GM12873 (cell line): Measurements from ENCODE around the gene LMAN2L.

Experiments
- CTCF ChIP-seq: IDR thresholded peaks from 2 replicates; pipeline ENCODE4 v1.5.1; 2012; ENCODE audit warnings: low read depth, mild to moderate bottlenecking, moderate library complexity, low read length, control low read depth; ENCODE audit not compliant: insufficient read depth; ENCODE audit errors: missing control alignments

The LMAN2L gene, protein sequence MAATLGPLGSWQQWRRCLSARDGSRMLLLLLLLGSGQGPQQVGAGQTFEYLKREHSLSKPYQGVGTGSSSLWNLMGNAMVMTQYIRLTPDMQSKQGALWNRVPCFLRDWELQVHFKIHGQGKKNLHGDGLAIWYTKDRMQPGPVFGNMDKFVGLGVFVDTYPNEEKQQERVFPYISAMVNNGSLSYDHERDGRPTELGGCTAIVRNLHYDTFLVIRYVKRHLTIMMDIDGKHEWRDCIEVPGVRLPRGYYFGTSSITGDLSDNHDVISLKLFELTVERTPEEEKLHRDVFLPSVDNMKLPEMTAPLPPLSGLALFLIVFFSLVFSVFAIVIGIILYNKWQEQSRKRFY

DNA sequence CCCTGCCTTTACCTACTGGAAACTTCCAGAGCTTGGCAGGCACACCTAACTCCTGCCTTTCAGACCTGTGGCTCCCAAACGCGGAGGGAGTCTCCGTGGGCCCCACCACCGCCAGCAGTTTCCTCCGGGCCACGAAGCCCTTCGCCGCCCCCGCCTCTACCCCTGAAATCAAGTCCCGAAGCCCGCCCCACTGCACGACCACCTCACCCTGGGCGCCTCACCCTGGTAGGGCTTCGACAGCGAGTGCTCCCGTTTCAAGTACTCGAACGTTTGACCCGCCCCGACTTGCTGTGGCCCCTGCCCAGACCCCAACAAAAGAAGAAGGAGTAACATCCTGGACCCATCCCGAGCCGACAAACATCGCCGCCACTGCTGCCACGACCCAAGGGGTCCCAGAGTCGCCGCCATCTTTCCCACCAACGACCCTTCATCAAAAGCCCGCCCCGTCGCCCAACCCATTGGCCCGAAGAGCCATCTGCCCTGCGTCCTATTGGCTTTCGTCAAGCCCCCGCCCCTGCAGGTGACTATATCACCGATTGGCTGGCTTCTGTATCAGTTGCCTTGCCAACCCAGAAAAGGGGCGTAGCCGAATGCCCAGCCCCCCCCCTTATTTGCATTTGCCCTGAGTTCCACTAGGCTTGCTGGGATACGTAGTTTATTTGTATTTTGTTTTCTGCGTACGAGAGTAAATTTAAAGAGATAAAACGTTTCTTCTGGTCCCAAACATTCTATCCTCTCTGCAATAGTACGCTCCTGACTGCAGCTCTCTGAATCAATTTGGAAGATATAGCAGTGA, at the start of gene LMAN2L:
Gene LMAN2L (minus strand): TSS at position 432 of the 796 bp plus-strand sequence. CDS start 24 bp downstream, at position 408.
- no peak for TF ChIP-seq CTCF

DNA sequence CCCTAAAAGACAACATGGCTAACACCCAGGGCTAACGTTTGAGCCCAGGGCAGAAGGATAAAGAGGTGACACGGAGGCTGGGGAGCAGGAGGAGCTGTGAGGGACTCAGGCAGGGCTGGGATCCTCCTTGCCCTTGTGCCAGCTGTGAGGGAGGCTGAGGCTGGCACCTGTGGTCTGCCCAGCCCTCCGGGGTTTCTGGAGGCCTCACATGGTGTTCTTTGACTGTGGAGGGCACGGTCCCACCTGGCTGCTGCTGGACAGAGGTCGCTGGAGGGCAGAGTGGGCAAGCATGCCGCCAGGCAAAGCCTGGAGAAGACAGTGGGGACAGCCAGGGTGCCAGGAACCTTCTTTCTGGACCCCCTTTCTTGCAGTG, 49.4 kb upstream of the LMAN2L start:
- no peak for TF ChIP-seq CTCF

GRCh38 chr2:96788442-96789244, 48.8 kb upstream of the LMAN2L start:
- TF ChIP-seq CTCF = no peak

DNA sequence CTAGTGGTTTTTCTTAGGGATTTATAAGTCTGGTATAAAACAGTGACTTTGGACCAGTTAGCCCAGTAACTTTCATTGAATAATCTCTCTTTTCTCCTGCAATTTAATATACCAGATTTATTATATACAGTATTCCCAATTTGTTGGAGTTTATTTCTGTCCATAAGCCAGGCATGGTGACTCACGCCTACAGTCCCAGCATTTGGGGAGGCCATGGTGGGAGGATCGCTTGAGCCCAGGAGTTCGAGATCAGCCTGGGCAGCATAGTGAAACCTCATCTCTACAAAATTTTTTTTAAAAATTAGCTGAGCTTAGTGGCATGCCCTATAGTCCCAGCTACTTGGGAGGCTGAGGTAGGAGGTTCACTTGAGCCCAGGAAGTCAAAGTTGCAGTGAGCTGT, 47.5 kb upstream of the LMAN2L start:
- no peak for TF ChIP-seq CTCF

- no peak for TF ChIP-seq CTCF
Observed at GRCh38 chr2:96783388-96783787, 43.5 kb upstream of the LMAN2L start.

DNA sequence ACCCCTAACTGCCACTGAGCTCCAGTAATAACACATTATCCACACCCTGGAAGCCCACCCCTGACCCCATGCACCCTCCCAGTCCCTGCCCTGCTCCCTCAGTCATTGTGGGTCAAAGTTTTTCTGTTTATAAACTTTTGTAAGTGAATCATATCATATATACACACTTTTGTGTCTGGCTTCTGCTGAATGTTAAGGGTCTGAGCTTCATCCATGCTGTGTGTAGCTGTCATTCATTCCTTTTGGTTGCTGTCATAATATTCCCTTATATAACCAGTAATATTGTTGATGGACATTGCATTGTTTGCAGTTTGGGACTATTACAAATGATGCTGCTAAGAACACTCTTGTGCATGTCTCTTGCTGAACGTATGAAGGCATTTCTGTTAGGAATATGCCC, 35.3 kb upstream of the LMAN2L start:
- no peak for TF ChIP-seq CTCF

- no peak for TF ChIP-seq CTCF
Observed at GRCh38 chr2:96773922-96774321, 34.1 kb upstream of the LMAN2L start.
